Activated gamma-delta T cell (primary cell): ENCODE data around the gene AHRR.
"Not testable (repeated sequence)": the region's sequence is repeated elsewhere in the genome, so short reads cannot be mapped to it uniquely, and the experiment has no call there.

Experiments
- DNase-seq: peaks from one replicate; lab custom pipeline; 2025; lab: John Stamatoyannopoulos, UW
- total RNA-seq, 2 donors: gene quantifications; one replicate each; lab custom pipeline; 2026; lab: John Stamatoyannopoulos, UW

The AHRR gene
- 1.2 to 2.6 reads per million in 2 donors for total RNA-seq

GRCh38 chr5:321230-321725 is at the start of gene AHRR:
Gene AHRR, plus strand, starts transcription at chr5:321714. Its CDS starts 22,189 bp downstream, at chr5:343903.
- DNase-seq: no peak

GRCh38 chr5:271828-272167 is 49.7 kb upstream of the AHRR start:
- DNase-seq: not testable (repeated sequence)

- DNase-seq: not testable (repeated sequence)
Measured at GRCh38 chr5:273091-273490, 48.4 kb upstream of the AHRR start.

- DNase-seq: not testable (repeated sequence)
Measured at GRCh38 chr5:273491-273890, 48.0 kb upstream of the AHRR start.

- DNase-seq: not testable (repeated sequence)
Measured at GRCh38 chr5:274346-274745, 47.2 kb upstream of the AHRR start.

GRCh38 chr5:278646-279045 is 42.9 kb upstream of the AHRR start:
- DNase-seq: no peak

GRCh38 chr5:279051-279665 is 42.4 kb upstream of the AHRR start:
- DNase-seq: not testable (repeated sequence)

- DNase-seq: no peak
Measured at GRCh38 chr5:285991-286557, 35.4 kb upstream of the AHRR start.

- DNase-seq: not testable (repeated sequence)
Measured at GRCh38 chr5:290200-290599, 31.3 kb upstream of the AHRR start.

GRCh38 chr5:291345-291744 is 30.2 kb upstream of the AHRR start:
- not testable (repeated sequence) for DNase-seq

GRCh38 chr5:294788-295187 is 26.7 kb upstream of the AHRR start:
- not testable (repeated sequence) for DNase-seq

- not testable (repeated sequence) for DNase-seq
Measured at GRCh38 chr5:296207-296606, 25.3 kb upstream of the AHRR start.

- not testable (repeated sequence) for DNase-seq
Measured at GRCh38 chr5:296954-297353, 24.6 kb upstream of the AHRR start.

- not testable (repeated sequence) for DNase-seq
Measured at GRCh38 chr5:297448-297847, 24.1 kb upstream of the AHRR start.

GRCh38 chr5:297991-298736 is 23.4 kb upstream of the AHRR start:
- DNase-seq: not testable (repeated sequence)

- DNase-seq: no peak
Measured at GRCh38 chr5:298737-299125, 22.8 kb upstream of the AHRR start.

GRCh38 chr5:299921-300320 is 21.6 kb upstream of the AHRR start:
- not testable (repeated sequence) for DNase-seq

- DNase-seq: not testable (repeated sequence)
Measured at GRCh38 chr5:300691-301435, 20.7 kb upstream of the AHRR start.

- DNase-seq: not testable (repeated sequence)
Measured at GRCh38 chr5:302416-302815, 19.1 kb upstream of the AHRR start.

GRCh38 chr5:302966-303365 is 18.5 kb upstream of the AHRR start:
- DNase-seq: no peak

- not testable (repeated sequence) for DNase-seq
Measured at GRCh38 chr5:303741-304140, 17.8 kb upstream of the AHRR start.

GRCh38 chr5:305050-305449 is 16.5 kb upstream of the AHRR start:
- no peak for DNase-seq
